G401 (cell line): ENCODE data around the gene SLC26A9. TPM values are rescaled to one million over a fixed set of nuclear protein-coding genes. Genes with fewer than 3 reads are reported as not detected.

Source experiments
- DNase-seq: peaks from one replicate; pipeline ENCODE4 v3.0.0-alpha.2; 2015; ENCODE audit warnings: low spot score
- in situ Hi-C: cut with HindIII; loops from 2 replicates; pipeline ENCODE4 v1.10.0; 2016; ENCODE audit warnings: low sequenced_read_pairs, mixed read lengths
- total RNA-seq: library from RNA; depleted of rRNA; stranded (reverse); fragments of >200 nt; shearing (Covaris generic); gene quantifications from 2 replicates; pipeline ENCODE4 v1.2.3, GENCODE V29; 2014

SLC26A9 gene
- total RNA-seq, 1 experiment from 2014 or later = not detected

- in situ Hi-C loops = no loop called here
- no peak for DNase-seq
Observed at GRCh38 chr1:205951746-205952145, 8.5 kb upstream of the SLC26A9 start.

DNA sequence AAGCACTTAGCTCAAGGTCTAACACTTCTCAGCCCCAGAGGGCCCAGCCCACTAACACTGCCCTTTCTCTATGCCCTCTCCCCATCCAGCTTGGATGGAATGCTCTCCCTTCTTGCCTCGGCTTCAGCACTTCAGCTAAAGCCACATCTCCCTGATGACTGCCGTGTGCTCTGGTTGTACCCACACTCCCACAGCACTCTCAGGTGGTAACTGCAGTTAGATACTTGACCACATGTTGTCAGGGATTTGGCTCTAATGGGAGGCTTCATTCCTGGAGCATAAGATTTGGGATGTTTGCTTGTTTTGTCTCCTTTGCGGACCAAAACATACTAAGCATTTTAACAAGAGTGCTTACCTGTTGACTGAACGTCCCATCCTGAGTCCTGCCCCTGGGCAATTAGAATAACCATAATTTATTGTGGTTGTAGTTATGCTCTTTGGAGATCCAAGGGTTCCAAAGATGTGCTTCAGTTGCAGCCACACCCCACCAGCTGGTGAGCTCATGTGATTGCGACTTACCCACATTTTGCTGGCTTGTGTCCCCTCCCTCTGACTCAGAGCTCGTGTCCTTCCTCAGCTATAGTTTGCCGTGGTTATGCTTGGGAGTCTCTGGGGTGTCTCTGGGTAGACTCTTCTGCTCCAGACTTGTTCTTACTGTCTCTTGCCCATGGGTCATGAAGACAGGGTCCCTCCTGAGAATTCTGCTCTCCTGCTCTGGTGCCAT lies 7.7 kb upstream of the SLC26A9 start:
- DNase-seq = no peak
- in situ Hi-C loops = no loop called here

GRCh38 chr1:205950280-205950679 lies 7.0 kb upstream of the SLC26A9 start:
- in situ Hi-C loops = no loop called here
- DNase-seq = peak; percentile 61

GRCh38 chr1:205949753-205950152 lies 6.5 kb upstream of the SLC26A9 start:
- in situ Hi-C loops = no loop called here
- no peak for DNase-seq

- no peak for DNase-seq
- in situ Hi-C loops = no loop called here
Observed at GRCh38 chr1:205948886-205949285, 5.6 kb upstream of the SLC26A9 start.

GRCh38 chr1:205948039-205948438 lies 4.8 kb upstream of the SLC26A9 start:
- no peak for DNase-seq
- in situ Hi-C loops = no loop called here

- DNase-seq = no peak
- in situ Hi-C loops = no loop called here
Observed at GRCh38 chr1:205947024-205947423, 3.8 kb upstream of the SLC26A9 start.

- no peak for DNase-seq
- in situ Hi-C loops = no loop called here
Observed at GRCh38 chr1:205945069-205945468, 1.8 kb upstream of the SLC26A9 start.

- in situ Hi-C loops = no loop called here
- DNase-seq = no peak
Observed at GRCh38 chr1:205944525-205944924, 1.3 kb upstream of the SLC26A9 start.

- no peak for DNase-seq
Observed at GRCh38 chr1:205942631-205943159, 561 bp downstream of the SLC26A9 start.

DNA sequence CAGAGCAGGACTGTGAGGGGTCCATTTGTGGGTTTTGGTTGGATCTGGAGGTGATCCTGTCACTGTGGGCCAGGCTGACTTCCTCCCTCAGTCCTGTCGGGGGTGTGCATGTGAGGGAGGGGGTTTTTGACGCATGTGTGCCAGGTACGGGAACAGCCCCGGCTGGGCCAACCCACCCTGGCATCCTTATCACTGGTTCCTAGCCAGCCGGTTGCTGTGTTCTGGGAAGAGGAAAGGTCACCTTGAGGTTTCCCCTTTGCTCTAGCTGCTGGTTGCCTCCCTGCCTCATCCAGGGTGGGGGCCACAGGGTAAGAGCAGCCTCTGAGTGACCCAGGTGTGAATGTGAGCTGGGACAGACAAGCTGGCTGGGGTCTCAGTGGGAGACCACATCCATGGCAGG lies 2.5 kb downstream of the SLC26A9 start:
- in situ Hi-C loops = no loop called here
- DNase-seq = no peak

More at GRCh38 chr1:205942631-205943159, 561 bp downstream of the SLC26A9 start:
- in situ Hi-C loops = no loop called here

DNA sequence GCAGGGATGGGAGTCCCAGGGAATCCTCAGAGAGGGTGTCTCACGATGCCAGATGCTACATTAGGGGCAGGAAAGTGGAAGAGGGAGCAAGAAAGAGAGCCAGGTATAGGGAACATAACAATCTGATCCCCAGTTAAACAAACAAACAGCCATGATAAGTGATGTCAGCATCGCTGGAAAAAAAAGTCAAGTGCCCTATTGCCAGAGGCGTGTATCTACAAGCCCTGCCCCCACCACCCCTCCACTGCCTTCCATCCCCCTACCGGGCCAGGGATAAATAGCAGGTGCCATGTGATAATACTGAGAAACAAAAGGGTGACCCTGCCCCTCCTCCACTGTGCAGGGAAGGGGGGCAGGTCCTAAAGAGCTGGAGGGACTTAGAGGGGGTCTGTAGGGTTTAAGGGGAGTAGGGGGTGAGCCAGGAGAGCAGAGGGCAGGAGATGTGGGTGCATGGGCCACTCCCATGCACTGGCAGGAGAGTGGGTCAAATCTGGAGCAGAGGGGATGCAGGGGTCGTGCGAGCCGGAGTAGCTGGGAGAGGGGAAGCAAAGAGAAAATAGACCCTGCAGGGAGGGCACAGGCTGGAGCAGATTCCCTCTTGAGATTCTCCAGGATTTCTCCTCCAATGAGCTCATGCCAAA lies 3.4 kb downstream of the SLC26A9 start:
- no peak for DNase-seq
- in situ Hi-C loops = no loop called here

DNA sequence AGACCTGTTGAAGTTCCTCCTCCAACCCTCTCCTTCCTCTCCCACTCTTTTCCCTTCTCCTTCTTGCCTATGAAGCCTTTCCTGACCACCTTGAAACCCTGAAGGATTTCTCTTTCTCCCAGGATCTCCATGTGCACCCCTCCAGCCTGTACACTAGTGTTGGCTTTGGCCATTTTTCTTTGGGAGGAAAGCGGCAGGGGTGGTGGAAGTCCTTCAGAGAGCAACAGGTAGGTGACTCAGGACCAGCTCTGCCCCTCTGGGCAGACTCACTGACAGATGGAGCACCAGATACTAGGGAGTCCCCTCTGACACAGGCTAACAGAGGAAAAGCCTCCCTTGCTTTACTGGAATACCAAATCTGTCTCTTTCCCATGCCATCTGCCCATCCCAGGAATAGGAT lies 4.6 kb downstream of the SLC26A9 start:
- in situ Hi-C loops = no loop called here

GRCh38 chr1:205936846-205937586 lies 6.2 kb downstream of the SLC26A9 start:
- in situ Hi-C loops = no loop called here
- DNase-seq = no peak

More for the DNA sequence above, 4.6 kb downstream of the SLC26A9 start:
- DNase-seq = no peak

DNA sequence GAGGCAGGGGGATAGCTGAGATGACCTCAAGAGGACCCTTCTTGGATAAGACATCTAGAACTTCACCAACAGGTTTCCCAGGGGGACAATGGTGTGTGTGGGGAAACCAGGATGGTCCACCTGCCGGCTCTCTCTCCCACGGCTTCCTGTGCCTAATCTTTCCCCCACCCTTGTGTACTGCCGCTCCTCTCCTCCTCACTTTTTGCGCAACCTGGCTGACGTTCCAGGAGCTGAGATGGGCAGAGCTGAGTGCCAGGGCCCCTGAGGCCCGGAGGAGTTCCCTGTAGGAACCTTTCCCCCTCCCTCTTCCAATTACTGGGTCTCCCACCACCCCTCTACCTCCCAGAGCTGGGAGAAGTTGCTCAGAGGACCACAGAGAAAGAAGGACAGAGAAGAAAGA lies 6.9 kb downstream of the SLC26A9 start:
- DNase-seq = no peak
- in situ Hi-C loops = no loop called here

DNA sequence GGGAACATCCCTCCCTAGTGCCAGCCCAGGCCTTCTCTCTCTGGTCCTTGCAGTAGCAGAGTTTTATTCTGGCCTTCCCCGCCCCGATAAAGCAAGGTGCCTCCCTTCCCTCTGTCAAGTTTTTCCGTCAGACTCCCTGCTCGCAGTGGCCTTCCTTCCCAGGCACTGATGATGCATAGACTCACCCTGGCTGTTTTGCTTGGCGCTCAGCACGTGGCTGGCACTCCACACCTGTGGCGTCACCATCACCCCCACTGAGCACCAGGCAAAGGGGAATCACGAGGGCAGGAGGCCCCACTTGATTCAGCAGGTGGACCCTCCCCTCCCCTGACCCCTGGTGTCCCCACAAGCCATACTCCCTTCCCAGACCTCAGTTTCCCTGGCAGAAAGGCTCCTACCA lies 7.4 kb downstream of the SLC26A9 start:
- DNase-seq = no peak
- in situ Hi-C loops = no loop called here

- in situ Hi-C loops = no loop called here
- no peak for DNase-seq
Observed at GRCh38 chr1:205934788-205935187, 8.5 kb downstream of the SLC26A9 start.

DNA sequence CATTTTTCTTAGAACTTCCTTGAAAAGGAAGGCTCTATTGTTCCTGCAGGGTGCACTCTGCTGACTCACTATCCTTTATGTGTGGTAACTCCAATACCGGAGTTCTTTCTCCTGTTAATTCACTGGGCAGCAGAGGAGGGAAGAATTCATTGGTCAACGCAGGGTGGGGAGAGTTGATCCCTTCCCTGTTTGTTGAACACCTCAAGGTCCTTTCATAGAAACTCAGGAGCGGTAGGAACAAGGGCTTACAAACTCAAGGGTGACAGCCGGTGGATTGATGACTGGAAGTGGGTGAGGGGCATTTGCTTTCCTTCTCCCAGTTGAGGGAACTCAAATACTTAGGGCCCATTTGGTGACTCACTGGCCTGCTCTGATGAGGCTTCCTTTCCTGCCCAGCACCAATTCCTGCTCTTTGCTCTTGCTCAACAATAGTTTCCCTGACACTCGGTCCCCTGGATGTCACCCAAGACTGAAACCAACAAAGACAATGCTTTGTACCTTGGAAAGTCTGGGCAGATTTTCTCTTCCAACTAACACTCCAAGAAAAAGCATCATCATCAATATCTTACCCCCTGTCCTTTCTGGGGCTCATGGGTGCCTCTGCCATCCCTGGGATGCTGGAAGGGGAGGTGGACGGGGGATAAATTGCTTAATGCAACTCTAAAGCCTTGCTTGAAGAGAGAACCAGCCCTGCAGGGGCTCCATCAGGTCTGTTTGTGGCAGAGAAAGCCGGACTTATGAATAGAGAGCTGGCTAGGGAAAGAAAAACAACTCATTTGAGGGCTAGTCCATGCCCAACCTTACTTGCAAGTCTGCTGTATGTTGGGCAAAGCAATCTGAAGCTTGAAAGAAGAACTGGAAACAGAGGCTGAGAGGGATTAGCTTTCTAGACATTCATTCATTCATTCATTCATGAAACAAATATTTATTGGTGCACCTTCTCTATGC lies 9.3 kb downstream of the SLC26A9 start:
- peak; percentile 4 for DNase-seq
- in situ Hi-C loops = no loop called here

DNA sequence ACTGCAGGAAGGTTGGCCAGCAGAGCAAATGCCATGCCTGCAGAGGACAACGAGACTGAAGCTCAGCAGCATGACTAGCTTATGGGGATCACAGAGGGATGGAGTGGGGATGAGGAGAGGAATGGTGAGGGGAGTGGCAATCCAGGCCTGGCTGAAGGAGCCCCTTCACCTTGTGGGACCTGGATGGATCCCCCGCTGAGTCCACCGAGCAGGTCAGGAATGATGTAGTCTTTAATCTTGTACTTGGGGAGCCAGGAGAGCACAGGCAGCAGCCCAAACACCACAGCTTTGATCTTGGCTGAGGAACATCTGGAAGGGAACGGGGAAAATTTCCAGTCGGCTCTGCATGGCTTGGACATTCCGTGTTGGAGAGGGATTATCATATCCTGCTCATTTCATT lies 10.5 kb downstream of the SLC26A9 start:
- in situ Hi-C loops = no loop called here

More for the DNA sequence above, 10.5 kb downstream of the SLC26A9 start:
- no peak for DNase-seq
